Fibroblast of mammary gland (primary cell): Measurements from ENCODE around the gene ADAMTS2.

ENCODE experiments used
- DNase-seq: peaks from one replicate; pipeline ENCODE4 v3.0.0-alpha.2; 2010; ENCODE audit warnings: low read depth
- H3K4me3 ChIP-seq: 2 replicates; pipeline ENCODE4 v1.5.1; 2011; ENCODE audit warnings: low read depth, mild to moderate bottlenecking, low read length, moderate library complexity; ENCODE audit not compliant: control insufficient read depth
- TF ChIP-seq, protein P1 (sequence below): conservative IDR thresholded peaks from 2 replicates; pipeline ENCODE4 v1.5.1; 2011; ENCODE audit warnings: low read depth, low read length, inconsistent platforms; ENCODE audit not compliant: control insufficient read depth, insufficient read depth

The ADAMTS2 gene

DNA sequence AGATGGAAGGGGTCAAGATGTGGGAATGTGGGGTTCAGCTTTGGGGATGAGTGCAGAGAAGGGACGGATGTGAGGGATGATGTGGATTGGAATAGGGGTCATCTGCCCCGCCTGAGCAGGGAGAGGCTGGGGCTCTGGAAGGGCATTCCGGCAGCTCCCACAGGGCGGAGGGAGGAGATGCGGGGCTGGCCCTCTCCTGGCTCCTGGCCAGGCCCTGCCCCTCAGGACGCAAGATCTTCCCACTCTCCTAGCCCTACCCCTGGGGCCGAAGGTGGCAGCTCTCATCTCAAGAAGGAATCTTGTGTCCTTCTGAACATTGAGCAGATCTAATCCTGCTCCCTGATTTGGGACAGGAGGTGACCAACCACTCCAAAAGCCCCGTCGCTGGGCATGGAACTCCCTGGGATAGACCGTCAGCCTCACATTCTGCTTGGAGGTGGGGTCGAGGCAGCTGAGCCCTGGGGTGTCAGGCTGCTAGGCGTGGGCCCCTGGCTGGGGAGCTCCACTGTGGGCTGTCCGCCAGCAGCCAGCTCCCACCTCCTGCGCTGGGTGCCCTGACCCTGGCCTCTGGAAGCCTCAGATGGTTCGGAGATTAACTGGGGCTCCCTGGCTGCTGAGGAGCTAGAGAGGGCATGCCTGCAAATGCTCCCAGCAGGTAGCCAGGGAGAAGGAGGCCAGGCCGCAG lies 159.9 kb downstream of the ADAMTS2 start:
- DNase-seq: no peak
- TF ChIP-seq, protein P1, sequence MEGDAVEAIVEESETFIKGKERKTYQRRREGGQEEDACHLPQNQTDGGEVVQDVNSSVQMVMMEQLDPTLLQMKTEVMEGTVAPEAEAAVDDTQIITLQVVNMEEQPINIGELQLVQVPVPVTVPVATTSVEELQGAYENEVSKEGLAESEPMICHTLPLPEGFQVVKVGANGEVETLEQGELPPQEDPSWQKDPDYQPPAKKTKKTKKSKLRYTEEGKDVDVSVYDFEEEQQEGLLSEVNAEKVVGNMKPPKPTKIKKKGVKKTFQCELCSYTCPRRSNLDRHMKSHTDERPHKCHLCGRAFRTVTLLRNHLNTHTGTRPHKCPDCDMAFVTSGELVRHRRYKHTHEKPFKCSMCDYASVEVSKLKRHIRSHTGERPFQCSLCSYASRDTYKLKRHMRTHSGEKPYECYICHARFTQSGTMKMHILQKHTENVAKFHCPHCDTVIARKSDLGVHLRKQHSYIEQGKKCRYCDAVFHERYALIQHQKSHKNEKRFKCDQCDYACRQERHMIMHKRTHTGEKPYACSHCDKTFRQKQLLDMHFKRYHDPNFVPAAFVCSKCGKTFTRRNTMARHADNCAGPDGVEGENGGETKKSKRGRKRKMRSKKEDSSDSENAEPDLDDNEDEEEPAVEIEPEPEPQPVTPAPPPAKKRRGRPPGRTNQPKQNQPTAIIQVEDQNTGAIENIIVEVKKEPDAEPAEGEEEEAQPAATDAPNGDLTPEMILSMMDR: no peak
- no peak overlapping the region for H3K4me3 ChIP-seq

DNA sequence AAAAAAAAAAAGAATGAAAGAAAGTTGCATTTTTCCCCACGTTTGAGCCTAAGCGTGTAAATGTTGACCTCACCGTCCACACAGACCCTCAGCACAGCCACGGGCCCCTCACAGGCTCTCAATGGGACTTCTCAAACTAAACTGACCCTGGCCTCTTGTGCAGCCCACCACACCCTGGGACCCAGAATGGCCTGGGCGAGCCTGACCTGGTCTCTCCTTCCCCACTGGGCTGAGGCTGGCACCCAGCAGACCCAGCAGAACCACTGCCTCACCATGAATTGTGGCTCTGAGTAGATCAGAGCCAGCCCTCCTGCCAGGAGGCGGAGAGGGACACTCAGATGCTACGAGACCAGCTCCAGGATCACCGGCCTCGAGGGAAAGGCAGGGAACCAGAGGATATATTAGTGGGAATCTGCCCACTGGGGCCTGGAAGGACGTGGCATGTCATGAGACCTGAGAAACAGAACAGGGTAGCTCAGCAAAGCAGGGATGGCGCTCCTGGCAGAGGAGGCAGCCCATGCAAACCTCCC lies 160.7 kb downstream of the ADAMTS2 start:
- DNase-seq: no peak
- TF ChIP-seq, protein P1: no peak
- no peak overlapping the region for H3K4me3 ChIP-seq

DNA sequence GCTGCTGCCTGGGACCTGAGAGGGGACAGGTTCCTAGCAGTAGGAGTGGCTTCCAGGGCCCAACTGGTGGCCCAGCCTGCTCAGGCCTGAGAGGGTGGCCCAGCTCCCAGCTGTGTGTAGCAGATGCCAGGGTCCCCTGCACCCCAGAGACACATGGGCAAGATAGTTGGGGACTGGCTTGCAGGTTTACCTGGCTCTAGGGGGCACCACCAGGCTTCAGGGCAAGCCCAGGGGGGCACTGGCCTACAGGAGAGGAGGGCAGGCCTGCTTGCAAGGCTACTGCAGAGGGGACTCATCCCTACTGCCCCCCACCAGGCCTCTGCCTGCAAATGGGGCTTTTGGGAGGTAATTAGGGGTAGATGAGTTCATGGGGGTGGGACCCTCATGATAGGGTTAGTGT lies 161.8 kb downstream of the ADAMTS2 start:
- no peak for DNase-seq
- H3K4me3 ChIP-seq: no peak overlapping the region
- TF ChIP-seq, protein P1: no peak

DNA sequence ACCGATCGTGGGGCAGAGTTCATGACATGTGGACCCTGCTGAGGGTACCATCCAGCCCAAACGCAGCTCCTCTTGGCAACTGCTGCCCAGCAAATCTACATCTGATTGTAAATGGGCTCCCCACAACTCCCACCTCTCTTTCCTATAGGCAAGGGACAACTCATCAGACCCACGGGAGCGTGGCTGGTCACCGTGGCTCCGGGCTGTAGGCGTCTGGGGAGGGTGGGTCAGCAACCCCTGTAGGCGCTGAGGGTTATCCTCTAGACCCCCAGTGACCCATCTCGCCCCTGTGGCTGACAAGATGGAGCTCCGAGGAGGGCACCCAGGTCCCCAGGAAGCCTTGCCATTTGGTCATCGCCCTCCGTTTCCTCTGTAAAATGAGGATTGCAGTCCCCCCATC lies 162.7 kb downstream of the ADAMTS2 start:
- no peak overlapping the region for H3K4me3 ChIP-seq
- no peak for DNase-seq
- TF ChIP-seq, protein P1: no peak

- DNase-seq: no peak
- TF ChIP-seq, protein P1: no peak
- no peak overlapping the region for H3K4me3 ChIP-seq
Observed at GRCh38 chr5:179181988-179182387, 163.3 kb downstream of the ADAMTS2 start.

DNA sequence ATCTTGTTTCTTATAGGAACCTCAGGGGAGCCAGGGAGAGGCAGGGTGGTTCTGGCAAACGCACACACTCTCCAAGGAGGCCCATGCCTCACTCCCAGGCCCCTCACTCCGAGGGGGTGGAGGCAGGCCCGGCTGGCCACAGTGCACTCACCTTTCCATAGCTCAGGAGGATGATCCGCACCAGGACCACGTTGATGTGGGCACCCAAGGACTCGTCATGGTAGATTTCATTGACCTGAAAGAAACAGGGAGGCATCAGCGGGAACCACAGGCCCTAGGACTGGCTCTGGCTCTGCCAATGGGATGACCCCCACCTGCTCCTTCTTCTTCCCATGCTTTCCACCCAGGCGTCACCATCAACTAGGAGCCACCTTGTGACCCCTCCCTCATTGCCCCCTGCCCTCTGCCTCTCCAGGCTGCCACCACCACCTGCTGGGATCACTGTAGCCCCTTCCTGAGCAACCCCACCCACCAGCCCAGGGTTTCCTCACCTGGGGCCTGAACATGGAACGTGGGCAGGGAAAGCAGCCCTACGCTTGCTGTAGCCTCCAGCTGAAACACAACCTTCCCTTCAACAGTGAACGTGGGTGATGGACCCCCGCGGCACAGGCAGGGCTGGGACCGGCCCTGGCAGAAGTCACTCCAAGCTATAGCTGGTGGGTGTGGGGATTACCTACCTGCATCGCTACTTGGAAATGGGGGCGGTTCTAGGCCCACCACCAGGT lies 164.2 kb downstream of the ADAMTS2 start:
- TF ChIP-seq, protein P1: no peak
- no peak overlapping the region for H3K4me3 ChIP-seq

More for the DNA sequence above, 164.2 kb downstream of the ADAMTS2 start:
- DNase-seq: no peak
